Activated B cell treated with CpG ODN at 0.5 μM for 24 hours (primary cell): Measurements from ENCODE around the gene MIDN. TPM values are rescaled to one million over a fixed set of nuclear protein-coding genes. Genes with fewer than 3 reads are reported as not detected.
A peak's percentile ranks its signal among the peaks of the same experiment; 100 is the strongest.

Experiments
- ATAC-seq: fragments of 200-7000 bp; cut with Tn5 transposase; one replicate; pipeline ENCODE4 v1.10.0; 2021; ENCODE audit warnings: low read depth, mild to moderate bottlenecking, moderate library complexity
- CTCF ChIA-PET: fragments of 350-600 bp; sonication (Branson Sonifier 250); formaldehyde crosslinking; loops from one replicate; lab custom pipeline; 2021; ENCODE audit warnings: antibody characterized with exemption; lab: Charles Lee
- POLR2A ChIA-PET: fragments of 350-600 bp; sonication (Branson Sonifier 250); formaldehyde crosslinking; loops from one replicate; lab custom pipeline; 2021; ENCODE audit warnings: antibody characterized with exemption; lab: Charles Lee
- DNase-seq: peaks from one replicate; pipeline ENCODE4 v3.0.0; 2022
- H3K27ac Mint-ChIP-seq: one replicate; pipeline ENCODE4 v1.8.0; 2020; ENCODE audit warnings: mixed read lengths
- H3K27me3 Mint-ChIP-seq: one replicate; pipeline ENCODE4 v1.8.0; 2021; ENCODE audit warnings: mixed read lengths
- H3K36me3 Mint-ChIP-seq: one replicate; pipeline ENCODE4 v1.8.0; 2021; ENCODE audit warnings: low read depth, mixed read lengths
- H3K4me1 Mint-ChIP-seq: one replicate; pipeline ENCODE4 v1.8.0; 2021; ENCODE audit warnings: mixed read lengths
- H3K4me3 Mint-ChIP-seq: one replicate; pipeline ENCODE4 v1.8.0; 2020; ENCODE audit warnings: mild to moderate bottlenecking, mixed read lengths
- H3K9me3 Mint-ChIP-seq: one replicate; pipeline ENCODE4 v1.8.0; 2020; ENCODE audit warnings: mixed read lengths
- CTCF ChIP-seq: fragments of 200-600 bp; IDR thresholded peaks from one replicate; pipeline ENCODE4 v1.8.0; 2022; ENCODE audit warnings: antibody characterized with exemption, mild to moderate bottlenecking
- intact Hi-C: fragments of 100-400 bp; cut with micrococcal nuclease; formaldehyde crosslinking; loops from one replicate; pipeline ENCODE4 v1.15.1; 2024
- total RNA-seq: library from RNA; stranded (reverse); gene quantifications from 2 replicates; pipeline ENCODE4 v1.2.3, GENCODE V29; 2022

Gene MIDN
- total RNA-seq, 1 donor from 2014 or later = 68.4 TPM

DNA sequence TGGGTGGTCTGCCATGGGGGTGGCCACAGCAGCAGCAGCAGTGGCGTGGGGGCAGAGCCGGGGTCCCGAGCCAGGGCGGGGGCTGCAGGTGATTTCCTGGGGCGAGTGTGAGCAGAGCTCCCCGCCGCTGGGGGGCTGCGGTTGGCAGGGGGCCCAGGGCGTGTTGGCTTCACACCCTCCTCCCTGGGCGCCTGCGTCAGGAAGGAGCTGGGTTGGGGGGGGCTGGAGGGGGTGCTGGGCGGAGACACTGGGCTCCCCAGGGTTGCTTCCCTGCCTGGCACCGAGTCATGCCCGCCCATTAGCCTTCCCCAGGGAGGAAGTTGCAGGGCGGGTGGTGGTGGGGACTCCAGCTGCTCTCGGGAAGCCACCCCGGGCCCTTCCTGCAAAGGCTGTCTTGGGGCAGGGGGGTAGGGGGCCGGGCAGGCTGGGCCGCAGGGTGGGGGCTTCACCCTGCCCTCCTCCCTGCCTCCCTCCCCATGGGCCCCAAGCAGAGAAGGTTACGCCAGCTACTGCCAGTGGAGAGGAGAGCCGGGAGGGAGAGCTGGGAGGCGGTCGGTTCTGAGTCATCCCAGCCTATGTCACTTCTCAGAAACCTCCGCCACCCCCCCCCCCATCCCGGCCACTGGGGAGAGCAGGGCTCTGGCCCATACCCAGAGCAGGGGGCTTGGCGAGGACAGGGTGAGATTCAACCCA lies 4.6 kb downstream of the MIDN start:
- peaks cover 40% of the 10 kb centered on the region for H3K36me3 Mint-ChIP-seq
- intact Hi-C loops = loop anchor here (1.0 kb wide), 1 partner anchor 8 kb away; no protein-coding TSS in a partner anchor
- no peaks in the 10 kb centered on the region for H3K9me3 Mint-ChIP-seq
- peaks cover 46% of the 10 kb centered on the region for H3K4me1 Mint-ChIP-seq
- no peaks in the 10 kb centered on the region for H3K27me3 Mint-ChIP-seq
- TF ChIP-seq CTCF = no peak
- peak overlapping the region; percentile 69 for H3K4me3 Mint-ChIP-seq
- ChIA-PET CTCF (interaction anchor here (0.7 to 2.2 kb wide), 4 partner anchors 9 to 22 kb away, joined by 3 to 26 read pairs (median 12); partner anchors contain the start of gene FAM174C), POLR2A (interaction anchor here (0.6 to 4.8 kb wide), 19 partner anchors 9 to 786 kb away, joined by 3 to 283 read pairs (median 6); partner anchors contain the start of genes ARHGAP45, CIRBP and FAM174C)
- H3K27ac Mint-ChIP-seq = peak overlapping the region; percentile 82
- peak; percentile 83 for DNase-seq
- peak; percentile 47 for ATAC-seq

DNA sequence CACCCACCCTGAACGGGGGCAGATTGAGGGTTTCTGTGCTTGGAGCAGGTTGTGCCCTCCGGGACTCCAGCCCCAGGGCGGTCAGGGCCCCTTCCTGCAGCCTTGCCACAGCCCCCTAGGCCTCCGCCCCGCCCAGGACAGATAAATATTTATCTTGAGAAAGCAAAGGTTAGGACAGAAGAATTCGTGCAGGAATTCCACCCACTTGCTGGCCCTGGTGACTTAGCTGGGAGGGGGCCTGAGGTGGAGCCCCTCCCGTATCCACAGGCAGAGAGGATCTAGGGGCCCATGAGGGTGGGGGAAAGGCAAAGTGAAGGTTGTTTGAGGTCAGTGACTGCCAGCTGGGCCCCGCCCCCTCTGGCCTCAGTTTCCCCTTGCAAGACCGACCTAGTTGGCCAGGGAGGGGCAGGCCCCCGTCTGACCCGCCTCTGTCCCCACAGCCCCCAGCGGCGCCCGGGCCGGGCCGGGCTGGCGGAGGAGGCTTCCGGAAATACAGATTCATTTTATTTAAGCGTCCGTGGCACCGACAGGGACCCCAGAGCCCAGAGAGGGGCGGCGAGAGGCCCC lies 5.2 kb downstream of the MIDN start:
- ATAC-seq = no peak
- intact Hi-C loops = loop anchor here (1.0 kb wide), 1 partner anchor 8 kb away; no protein-coding TSS in a partner anchor
- Mint-ChIP-seq H3K4me1 (peaks cover 52% of the 10 kb centered on the region), H3K36me3 (peaks cover 40% of the 10 kb centered on the region), H3K4me3 (peak overlapping the region; percentile 69), H3K27ac (peak overlapping the region; percentile 82), H3K9me3 (no peaks in the 10 kb centered on the region), H3K27me3 (no peaks in the 10 kb centered on the region)
- no peak for DNase-seq
- TF ChIP-seq CTCF = no peak
- CTCF ChIA-PET = interaction anchor here (0.7 to 2.2 kb wide), 4 partner anchors 9 to 22 kb away, joined by 3 to 26 read pairs (median 12); partner anchors contain the start of gene FAM174C
- POLR2A ChIA-PET = interaction anchor here (0.6 to 4.8 kb wide), 17 partner anchors 10 to 786 kb away, joined by 3 to 283 read pairs (median 6); partner anchors contain the start of genes ARHGAP45, CIRBP and FAM174C

GRCh38 chr19:1254081-1254527 lies 5.7 kb downstream of the MIDN start:
- ChIA-PET CTCF (interaction anchor here (1.9 to 3.1 kb wide), 3 partner anchors 10 to 13 kb away, joined by 8 to 26 read pairs (median 14); no protein-coding TSS in a partner anchor), POLR2A (interaction anchor here (1.5 to 4.8 kb wide), 5 partner anchors 10 to 226 kb away, joined by 10 to 283 read pairs (median 31); partner anchors contain the start of gene CIRBP)
- TF ChIP-seq CTCF = no peak
- no peak overlapping the region for H3K4me3 Mint-ChIP-seq
- DNase-seq = no peak
- no peak overlapping the region for H3K27ac Mint-ChIP-seq
- intact Hi-C loops = no loop called here
- H3K4me1 Mint-ChIP-seq = peaks cover 57% of the 10 kb centered on the region
- no peak for ATAC-seq
- no peaks in the 10 kb centered on the region for H3K27me3 Mint-ChIP-seq
- H3K36me3 Mint-ChIP-seq = peaks cover 40% of the 10 kb centered on the region
- H3K9me3 Mint-ChIP-seq = no peaks in the 10 kb centered on the region

DNA sequence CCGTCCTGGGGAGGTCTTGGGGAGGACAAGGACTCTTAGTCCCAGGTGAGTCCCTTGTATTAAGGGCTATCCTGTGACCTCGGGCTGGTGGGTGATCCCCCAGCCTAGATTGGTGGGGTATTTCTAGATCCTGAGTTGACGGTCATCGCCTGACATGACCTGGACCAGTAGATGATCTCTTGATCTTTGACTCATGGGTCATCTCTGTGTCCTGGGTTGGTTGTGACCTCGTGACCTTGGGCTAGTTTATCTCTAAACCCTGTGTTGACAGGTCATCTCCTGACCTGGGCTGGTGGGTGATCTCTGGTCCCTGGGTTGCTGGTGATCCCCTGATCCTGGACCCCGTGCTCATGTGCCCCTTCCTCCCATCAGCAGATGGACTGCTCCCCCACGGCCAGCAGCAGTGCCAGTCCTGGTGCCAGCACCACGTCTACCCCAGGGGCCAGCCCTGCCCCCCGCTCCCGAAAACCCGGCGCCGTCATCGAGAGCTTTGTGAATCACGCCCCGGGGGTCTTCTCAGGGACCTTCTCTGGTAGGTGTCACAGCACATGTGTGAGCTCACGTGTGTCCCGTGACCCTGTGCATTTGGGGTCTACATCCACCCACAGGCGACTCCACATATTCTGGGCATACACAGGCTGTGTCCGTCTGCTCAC lies 6.3 kb downstream of the MIDN start:
- Mint-ChIP-seq H3K9me3 (no peaks in the 10 kb centered on the region), H3K36me3 (peaks cover 40% of the 10 kb centered on the region), H3K4me3 (peak overlapping the region; percentile 19), H3K4me1 (peaks cover 63% of the 10 kb centered on the region), H3K27ac (peak overlapping the region; percentile 41), H3K27me3 (no peaks in the 10 kb centered on the region)
- no peak for DNase-seq
- no peak for TF ChIP-seq CTCF
- CTCF ChIA-PET = interaction anchor here (2.2 to 3.1 kb wide), 2 partner anchors 11 to 12 kb away, joined by 8 to 26 read pairs; no protein-coding TSS in a partner anchor
- intact Hi-C loops = no loop called here
- POLR2A ChIA-PET = interaction anchor here (1.2 to 4.8 kb wide), 4 partner anchors 9 to 19 kb away, joined by 4 to 139 read pairs (median 10); partner anchors contain the start of gene CIRBP
- no peak for ATAC-seq
